Upper lobe of left lung (tissue), 6 donors: ENCODE measurements around the gene PRKCZ. TPM values are rescaled to one million over a fixed set of nuclear protein-coding genes. Genes with fewer than 3 reads are reported as not detected.

Experiments used
- ATAC-seq, 2 donors: fragments of 200-7000 bp; cut with Tn5 transposase; one replicate each; pipeline ENCODE4 v1.9.1; 2022; ENCODE audit warnings: mild to moderate bottlenecking in 2 of 2, moderate library complexity in 2 of 2; ENCODE audit not compliant: low FRiP score in 2 of 2
- DNase-seq, 2 donors: peaks; one replicate each; pipeline ENCODE4 v3.0.0-alpha.2; 2019 to 2020
- H3K27ac ChIP-seq, 4 donors: fragments of 200-600 bp; sonication (generic); one replicate each; pipeline ENCODE4 v1.5.1; 2016 to 2019
- H3K27me3 ChIP-seq, 4 donors: fragments of 200-600 bp; sonication (generic); one replicate each; pipeline ENCODE4 v1.5.1; 2017 to 2019
- H3K36me3 ChIP-seq, 4 donors: fragments of 200-600 bp; sonication (generic); one replicate each; pipeline ENCODE4 v1.5.1; 2016 to 2019
- H3K4me1 ChIP-seq, 4 donors: fragments of 200-600 bp; sonication (generic); one replicate each; pipeline ENCODE4 v1.5.1; 2018 to 2019
- H3K4me3 ChIP-seq, 4 donors: fragments of 200-600 bp; sonication (generic); one replicate each; pipeline ENCODE4 v1.5.1; 2017 to 2019; ENCODE audit warnings: mild to moderate bottlenecking in 2 of 4, moderate library complexity in 1 of 4
- H3K9me3 ChIP-seq, 4 donors: fragments of 200-600 bp; sonication (generic); one replicate each; pipeline ENCODE4 v1.5.1; 2018 to 2019
- EP300 ChIP-seq, 4 donors: sonication (generic); formaldehyde crosslinking; IDR thresholded peaks; one replicate each; pipeline ENCODE4 v1.5.1; 2017; ENCODE audit warnings: antibody characterized with exemption in 4 of 4, control low read depth in 2 of 4
- POLR2A ChIP-seq, 4 donors: fragments of 450-650 bp; IDR thresholded peaks; one replicate each; pipeline ENCODE4 v1.5.1; 2016 to 2017; ENCODE audit warnings: antibody characterized with exemption in 4 of 4, mild to moderate bottlenecking in 2 of 4
- POLR2AphosphoS5 ChIP-seq, 2 donors: sonication (generic); formaldehyde crosslinking; IDR thresholded peaks; one replicate each; pipeline ENCODE4 v1.5.1; 2017; ENCODE audit warnings: antibody characterized with exemption in 2 of 2
- WGBS, 2 donors: methylation state at CpG; one replicate each; pipeline ENCODE4 v1.1.5; 2017 to 2018; 5-methylcytosine and 5-hydroxymethylcytosine counted together
- total RNA-seq, 6 donors: library from RNA; depleted of rRNA in 4 of 6; stranded (reverse); fragments of >200 nt in 4 of 6; gene quantifications; one replicate each; pipeline versions ENCODE4 v1.1.0 to v1.2.1, GENCODE V29; 2016 to 2021
- TF ChIP-seq, protein P1 (sequence below), 6 experiments: fragments of 450-650 bp in 4 of 6; fragments of 200-600 bp in 2 of 6; sonication (generic) in 2 of 6; IDR thresholded peaks; one replicate each; pipeline ENCODE4 v1.5.1; 2016 to 2019; ENCODE audit warnings: antibody characterized with exemption in 6 of 6
- donor health status: DM: no; HTN: no; CAD: no; lungs with moderate emphysema.
- donor health status: DM: no; HTN: yes; CAD: no; lungs with severe emphysema.

Gene PRKCZ
- total RNA-seq, 6 donors from 2014 or later: 107 to 169 (median 138) TPM

GRCh38 chr1:2172012-2172411 is 121.8 kb downstream of the PRKCZ start:
- ATAC-seq: no peak
- H3K4me3 ChIP-seq: no peak overlapping the region
- H3K27ac ChIP-seq: no peak overlapping the region
- H3K9me3 ChIP-seq: no peaks in the 10 kb centered on the region
- no peak for TF ChIP-seq POLR2A (IDR thresholded peaks at IDR 0.05)
- no peak for TF ChIP-seq POLR2AphosphoS5 (IDR thresholded peaks at IDR 0.05)
- TF ChIP-seq EP300 (IDR thresholded peaks at IDR 0.05): no peak
- TF ChIP-seq, protein P1, sequence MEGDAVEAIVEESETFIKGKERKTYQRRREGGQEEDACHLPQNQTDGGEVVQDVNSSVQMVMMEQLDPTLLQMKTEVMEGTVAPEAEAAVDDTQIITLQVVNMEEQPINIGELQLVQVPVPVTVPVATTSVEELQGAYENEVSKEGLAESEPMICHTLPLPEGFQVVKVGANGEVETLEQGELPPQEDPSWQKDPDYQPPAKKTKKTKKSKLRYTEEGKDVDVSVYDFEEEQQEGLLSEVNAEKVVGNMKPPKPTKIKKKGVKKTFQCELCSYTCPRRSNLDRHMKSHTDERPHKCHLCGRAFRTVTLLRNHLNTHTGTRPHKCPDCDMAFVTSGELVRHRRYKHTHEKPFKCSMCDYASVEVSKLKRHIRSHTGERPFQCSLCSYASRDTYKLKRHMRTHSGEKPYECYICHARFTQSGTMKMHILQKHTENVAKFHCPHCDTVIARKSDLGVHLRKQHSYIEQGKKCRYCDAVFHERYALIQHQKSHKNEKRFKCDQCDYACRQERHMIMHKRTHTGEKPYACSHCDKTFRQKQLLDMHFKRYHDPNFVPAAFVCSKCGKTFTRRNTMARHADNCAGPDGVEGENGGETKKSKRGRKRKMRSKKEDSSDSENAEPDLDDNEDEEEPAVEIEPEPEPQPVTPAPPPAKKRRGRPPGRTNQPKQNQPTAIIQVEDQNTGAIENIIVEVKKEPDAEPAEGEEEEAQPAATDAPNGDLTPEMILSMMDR (IDR thresholded peaks at IDR 0.05): no peak
- WGBS, 2 donors: 93 to 95% methylated on average over 12 to 26 of the region's 26 CpGs
- no peaks in the 10 kb centered on the region for H3K27me3 ChIP-seq
- H3K4me1 ChIP-seq: peaks cover 0 to 10% (median 6%) of the 10 kb centered on the region in 4 donors
- H3K36me3 ChIP-seq: peaks cover 0 to 33% (median 17%) of the 10 kb centered on the region in 4 donors
- peak in 1 of 2 donors; percentile 74 for DNase-seq

DNA sequence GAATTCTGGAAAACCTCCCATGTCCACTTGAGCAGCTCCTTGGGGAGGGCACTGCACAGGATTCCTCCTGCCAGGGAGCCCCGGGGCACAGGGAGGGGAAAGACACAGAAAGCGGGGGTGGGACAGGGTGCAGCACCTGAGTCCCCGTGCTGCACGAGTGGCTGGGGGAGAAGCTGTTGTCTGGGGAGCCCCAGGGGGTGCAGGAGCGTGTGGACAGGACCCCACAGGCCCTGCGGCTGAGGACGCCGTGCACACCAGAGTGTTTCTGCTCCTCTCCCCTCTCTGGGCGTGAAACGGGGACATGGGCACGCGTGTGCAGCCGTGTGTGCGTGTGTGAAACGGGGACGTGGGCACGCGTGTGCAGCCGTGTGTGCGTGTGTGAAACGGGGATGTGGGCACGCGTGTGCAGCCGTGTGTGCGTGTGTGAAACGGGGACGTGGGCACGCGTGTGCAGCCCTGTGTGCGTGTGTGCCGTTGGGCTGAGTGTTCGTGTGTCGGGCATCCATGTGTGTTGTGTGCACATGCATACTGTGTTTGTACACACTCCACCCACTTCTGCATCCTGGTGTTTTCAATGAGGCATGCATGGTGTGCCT is 122.4 kb downstream of the PRKCZ start:
- WGBS, 2 donors: 88 to 94% methylated on average over 31 to 33 of the region's 33 CpGs
- no peak overlapping the region for H3K4me3 ChIP-seq
- DNase-seq: peak in 1 of 2 donors; percentile 68
- no peak for ATAC-seq
- no peak for TF ChIP-seq POLR2AphosphoS5 (IDR thresholded peaks at IDR 0.05)
- TF ChIP-seq POLR2A (IDR thresholded peaks at IDR 0.05): no peak
- TF ChIP-seq, protein P1 (IDR thresholded peaks at IDR 0.05): no peak
- no peak for TF ChIP-seq EP300 (IDR thresholded peaks at IDR 0.05)
- peaks cover 0 to 10% (median 6%) of the 10 kb centered on the region in 4 donors for H3K4me1 ChIP-seq
- H3K36me3 ChIP-seq: peaks cover 0 to 33% (median 18%) of the 10 kb centered on the region in 4 donors
- H3K9me3 ChIP-seq: no peaks in the 10 kb centered on the region
- H3K27me3 ChIP-seq: no peaks in the 10 kb centered on the region
- H3K27ac ChIP-seq: no peak overlapping the region

DNA sequence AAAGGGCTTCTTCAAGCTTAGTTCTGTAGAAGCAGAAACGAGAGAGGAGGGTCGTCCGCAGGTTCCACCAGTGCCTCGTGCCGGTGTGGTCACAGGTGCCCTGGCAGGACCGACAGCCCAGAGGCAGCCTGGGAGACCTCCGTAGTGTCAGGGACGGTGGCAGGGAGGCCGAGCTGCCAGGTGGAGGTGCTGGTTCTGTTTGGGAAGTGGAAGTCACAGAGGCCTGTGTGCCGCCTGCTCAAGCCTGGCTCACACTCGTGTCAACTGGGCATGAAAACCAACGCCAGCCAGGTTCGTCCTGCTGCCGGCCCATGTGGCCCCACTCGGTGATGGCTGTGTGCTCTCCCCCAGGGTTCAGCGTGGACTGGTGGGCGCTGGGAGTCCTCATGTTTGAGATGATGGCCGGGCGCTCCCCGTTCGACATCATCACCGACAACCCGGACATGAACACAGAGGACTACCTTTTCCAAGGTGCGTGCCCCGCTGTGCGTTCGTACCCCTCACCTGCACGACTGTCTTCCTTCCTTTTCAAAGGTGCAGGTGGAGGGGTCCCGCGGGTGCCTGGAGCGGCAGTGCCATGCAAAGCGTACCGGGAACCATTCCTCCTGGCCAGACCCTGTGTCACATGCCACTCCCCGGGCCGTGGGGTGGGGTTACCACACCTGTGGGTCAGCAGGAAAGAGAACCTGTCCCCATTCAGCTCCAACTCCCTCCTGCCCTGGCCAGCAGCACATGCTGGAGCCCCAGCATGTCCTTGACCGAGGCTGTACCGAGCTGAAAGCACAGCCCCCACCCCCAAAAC is 123.5 kb downstream of the PRKCZ start:
- H3K4me1 ChIP-seq: peaks cover 0 to 10% (median 6%) of the 10 kb centered on the region in 4 donors
- DNase-seq (peak in 1 of 2 donors; percentile 63), ATAC-seq (no peak)
- TF ChIP-seq EP300 (IDR thresholded peaks at IDR 0.05): no peak
- TF ChIP-seq POLR2AphosphoS5 (IDR thresholded peaks at IDR 0.05): no peak
- no peak for TF ChIP-seq POLR2A (IDR thresholded peaks at IDR 0.05)
- TF ChIP-seq, protein P1 (IDR thresholded peaks at IDR 0.05): no peak
- no peaks in the 10 kb centered on the region for H3K9me3 ChIP-seq
- peaks cover 0 to 41% (median 23%) of the 10 kb centered on the region in 4 donors for H3K36me3 ChIP-seq
- no peaks in the 10 kb centered on the region for H3K27me3 ChIP-seq
- H3K4me3 ChIP-seq: no peak overlapping the region
- 84 to 90% methylated on average over 33 to 34 of the region's 37 CpGs for WGBS, 2 donors
- H3K27ac ChIP-seq: peak overlapping the region in 1 of 4 donors; percentile 36

- Histone ChIP-seq H3K4me3 (peak overlapping the region in 3 of 4 donors; percentile 20 to 30 (median 29)), H3K36me3 (peaks cover 0 to 43% (median 24%) of the 10 kb centered on the region in 4 donors), H3K27ac (peak overlapping the region in 1 of 4 donors; percentile 36), H3K9me3 (no peaks in the 10 kb centered on the region), H3K4me1 (peaks cover 0 to 10% (median 6%) of the 10 kb centered on the region in 4 donors), H3K27me3 (no peaks in the 10 kb centered on the region)
- 34 to 57% methylated on average over 16 to 31 of the region's 31 CpGs for WGBS, 2 donors
- peak in 1 of 2 donors; percentile 83 for ATAC-seq
- TF ChIP-seq, protein P1 (IDR thresholded peaks at IDR 0.05): peak; percentile 75 to 89 (median 84)
- no peak for TF ChIP-seq EP300 (IDR thresholded peaks at IDR 0.05)
- DNase-seq: peak; percentile 56 to 81
Observed at GRCh38 chr1:2174348-2175054, 124.3 kb downstream of the PRKCZ start.
